HPDE6-E6E7 (cell line): ENCODE data around the gene ITGA2B.
"Not testable (repeated sequence)": the region's sequence is repeated elsewhere in the genome, so short reads cannot be mapped to it uniquely, and the experiment has no call there.

Experiments
- DNase-seq: peaks from one replicate; pipeline ENCODE4 v3.0.0; 2011; ENCODE audit warnings: missing footprints; ENCODE audit errors: extremely low spot score

ITGA2B gene

GRCh38 chr17:44390250-44390870, 911 bp upstream of the ITGA2B start:
- no peak for DNase-seq

GRCh38 chr17:44389723-44390202, 314 bp upstream of the ITGA2B start:
- no peak for DNase-seq

GRCh38 chr17:44387804-44388203, 1.6 kb downstream of the ITGA2B start:
- DNase-seq: no peak

- no peak for DNase-seq
Observed at GRCh38 chr17:44386182-44386525, 3.3 kb downstream of the ITGA2B start.

DNA sequence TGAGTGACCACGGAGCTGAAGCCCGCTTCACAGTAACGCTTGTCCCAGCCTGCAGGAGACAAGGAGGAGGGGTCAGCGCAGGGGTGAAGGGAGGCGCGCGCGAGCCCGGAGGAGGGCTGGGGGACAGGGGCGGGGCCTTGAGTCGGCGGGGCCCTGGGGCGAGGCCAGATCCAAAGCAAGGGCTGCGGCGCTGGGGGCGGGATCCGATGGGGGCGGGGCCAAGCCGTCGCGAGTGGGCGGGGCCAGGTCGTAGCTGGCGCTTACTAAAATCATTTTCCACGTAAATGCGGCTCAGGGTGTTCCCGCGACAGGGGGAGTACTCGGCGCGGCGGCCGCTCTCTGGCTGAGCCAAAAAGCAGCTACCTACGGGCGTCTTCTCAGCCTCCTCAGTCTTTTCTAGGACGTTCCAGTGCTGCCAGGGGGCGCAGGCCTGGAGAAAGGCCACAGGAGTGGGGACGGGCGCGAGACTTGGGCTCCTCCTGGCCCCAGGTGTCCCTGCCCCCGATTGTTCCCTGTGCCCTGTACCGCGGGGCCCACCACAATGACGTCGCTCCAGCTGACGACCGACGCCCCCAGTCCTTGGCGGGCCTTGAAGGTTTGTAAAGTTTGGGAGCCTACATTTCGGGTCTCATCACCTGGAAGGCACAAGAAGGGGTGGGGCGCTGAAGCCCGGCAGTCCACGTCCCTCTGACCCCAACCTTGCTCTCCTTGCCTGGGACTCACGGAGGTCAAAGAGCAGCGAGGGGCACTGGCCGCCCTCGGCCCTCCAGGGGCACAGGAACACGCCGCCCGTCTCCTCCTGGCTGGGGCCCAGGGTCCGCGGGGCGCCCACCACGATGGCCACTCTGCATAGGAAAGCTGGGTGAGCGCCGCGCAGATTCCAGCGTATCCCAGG, 3.9 kb downstream of the ITGA2B start:
- DNase-seq: peak; percentile 66

DNA sequence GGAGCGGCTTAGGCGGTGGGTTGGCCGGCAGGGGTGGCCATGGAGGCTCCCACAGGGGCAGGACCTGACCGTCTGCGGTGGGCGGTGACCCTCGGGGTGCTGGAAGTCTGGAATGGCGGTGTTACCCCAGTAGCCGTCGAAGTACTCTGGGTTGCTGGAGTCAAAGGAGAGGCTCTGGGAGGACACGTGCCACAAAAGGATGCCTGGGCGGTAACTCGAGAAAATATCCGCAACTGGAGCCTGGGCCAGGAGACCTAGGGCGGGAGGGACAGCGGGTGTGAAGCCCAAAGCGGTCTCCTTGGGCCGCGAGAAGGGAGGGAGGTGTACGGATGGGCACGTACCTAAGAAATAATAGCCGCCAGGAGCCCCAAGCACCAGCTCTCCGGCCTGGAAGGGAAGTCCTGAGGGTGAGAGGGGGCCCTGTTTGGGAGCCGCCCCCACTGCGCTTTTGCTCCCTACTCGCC, 4.6 kb downstream of the ITGA2B start:
- no peak for DNase-seq

DNA sequence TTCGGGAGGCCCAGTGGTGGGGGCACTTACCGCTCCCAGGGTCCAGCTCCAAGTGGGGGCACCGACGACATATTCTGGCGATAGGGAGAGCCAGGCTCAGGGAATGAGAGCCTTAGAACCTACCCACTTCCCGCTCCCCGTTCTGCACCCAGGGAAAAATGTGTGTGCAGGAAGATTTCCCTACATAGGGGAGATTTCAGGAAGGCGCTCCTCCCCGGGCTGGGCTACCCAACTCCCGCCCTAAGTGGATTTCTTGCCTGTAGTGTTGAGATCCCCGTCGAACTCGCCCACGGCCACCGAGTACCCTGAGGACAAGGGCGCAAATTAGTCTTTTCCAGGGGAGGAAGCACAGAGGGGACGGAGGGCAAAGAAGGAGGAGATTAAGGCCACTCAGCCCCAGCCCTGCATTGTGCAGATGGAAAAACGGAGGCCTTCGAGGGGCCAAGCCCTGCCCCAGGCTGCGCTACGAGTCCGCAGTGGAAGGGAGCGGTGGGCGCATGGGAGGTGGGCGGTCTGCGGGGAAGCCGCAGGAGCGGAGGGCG, 5.1 kb downstream of the ITGA2B start:
- DNase-seq: no peak

GRCh38 chr17:44383861-44384260, 5.6 kb downstream of the ITGA2B start:
- no peak for DNase-seq

DNA sequence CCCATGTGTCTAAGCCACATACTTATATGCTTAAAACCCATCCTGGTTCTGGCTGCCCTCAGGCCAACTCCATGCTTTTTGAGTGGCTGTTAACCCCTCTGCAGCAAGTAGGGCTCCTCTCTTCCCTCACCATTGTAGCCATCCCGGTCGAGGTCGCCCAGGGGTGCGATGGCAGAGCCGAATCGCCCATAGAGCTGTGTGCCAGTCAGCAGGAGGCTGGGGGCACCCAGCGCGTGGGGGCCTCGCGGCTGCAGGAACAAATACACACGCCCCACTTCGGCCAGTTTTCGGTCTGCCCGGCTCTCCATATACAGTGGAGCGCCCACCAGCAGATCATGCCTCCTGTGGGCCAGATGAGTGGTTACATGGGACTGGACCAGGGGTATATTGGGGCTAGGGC, 6.1 kb downstream of the ITGA2B start:
- DNase-seq: no peak

DNA sequence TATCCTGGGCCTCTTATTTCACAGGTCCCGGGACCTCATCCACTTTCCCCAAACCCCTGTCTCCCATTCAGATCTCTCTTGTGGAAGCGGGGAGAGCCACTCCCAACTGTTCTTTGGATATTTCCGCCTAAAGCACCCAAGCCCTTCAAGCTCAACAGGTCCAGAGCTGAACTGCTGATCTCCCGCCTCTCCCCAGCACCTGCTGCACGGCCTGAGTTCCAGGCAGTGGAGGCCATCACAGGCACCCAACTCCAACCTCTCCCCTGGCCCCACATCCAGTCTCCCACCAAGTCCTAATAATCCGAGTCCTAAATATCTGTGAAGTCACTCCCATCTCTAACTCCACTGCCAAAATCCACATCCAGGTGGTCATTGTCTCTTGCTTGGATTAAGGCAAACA, 6.5 kb downstream of the ITGA2B start:
- no peak for DNase-seq

GRCh38 chr17:44381810-44382305, 7.6 kb downstream of the ITGA2B start:
- no peak for DNase-seq

DNA sequence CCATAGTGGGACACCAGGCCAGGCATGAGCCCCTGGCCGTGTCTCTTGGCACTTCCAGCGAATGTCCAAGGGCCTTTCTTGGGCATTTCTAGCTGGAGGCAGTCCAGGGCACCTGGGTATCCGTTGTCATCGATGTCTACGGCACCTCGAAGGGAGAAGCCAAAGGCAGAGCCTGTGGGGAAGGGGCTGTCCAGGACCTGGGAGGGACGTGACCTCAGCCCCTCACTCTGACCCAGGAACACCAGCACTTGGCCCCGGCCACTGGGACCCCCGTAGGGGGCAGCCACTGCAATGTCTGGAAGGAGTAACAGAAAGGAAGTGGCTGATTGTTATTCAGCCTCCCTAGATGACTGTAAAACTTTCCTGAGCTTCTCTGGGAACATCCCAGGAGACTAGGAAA, 8.7 kb downstream of the ITGA2B start:
- DNase-seq: no peak

DNA sequence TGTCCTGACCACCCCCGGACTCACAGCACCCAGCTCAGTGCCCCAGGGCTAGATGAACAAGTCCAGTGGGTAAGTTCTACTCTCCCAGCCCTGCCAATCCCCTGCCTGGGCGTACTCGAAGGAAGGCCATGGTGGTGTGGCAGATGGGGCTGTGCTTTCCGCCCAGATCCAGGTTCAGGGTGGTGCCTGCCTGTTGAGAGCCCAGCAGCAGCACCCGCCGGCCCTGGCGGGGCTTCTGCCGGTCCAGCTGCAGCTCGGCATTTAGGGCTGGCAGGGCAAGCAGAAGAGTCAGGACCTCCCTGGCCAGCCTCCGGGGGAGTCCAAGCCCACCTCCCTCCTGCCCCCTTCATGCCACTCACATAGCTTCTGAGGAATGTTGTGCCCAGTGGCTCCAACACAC, 9.6 kb downstream of the ITGA2B start:
- no peak for DNase-seq

DNA sequence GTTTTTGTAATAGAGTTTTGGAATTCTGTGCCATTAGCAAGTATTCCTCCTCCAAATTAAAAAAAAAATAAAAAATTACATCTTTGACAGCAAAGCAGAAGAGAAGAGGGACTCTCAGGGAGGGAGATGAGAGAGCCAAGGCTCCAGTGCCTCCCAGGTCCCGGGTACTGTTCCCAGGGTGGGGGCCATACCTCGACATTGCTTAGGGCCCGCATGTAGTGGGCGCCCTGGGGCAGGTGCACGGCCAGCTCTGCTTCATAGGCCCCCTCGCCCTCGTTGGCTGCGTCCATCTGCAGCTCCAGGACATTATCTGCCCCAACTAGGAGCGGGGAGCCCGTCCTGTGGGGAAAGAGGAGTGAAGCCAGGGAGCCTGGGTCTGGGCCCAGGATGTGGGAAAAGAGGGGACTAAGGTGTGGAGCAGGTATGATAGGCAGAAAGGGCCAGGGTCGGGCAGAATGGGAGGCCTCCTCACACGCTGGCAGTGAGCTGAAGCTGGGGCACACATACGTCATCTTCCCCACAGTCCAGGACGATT, 11.2 kb downstream of the ITGA2B start:
- DNase-seq: no peak

DNA sequence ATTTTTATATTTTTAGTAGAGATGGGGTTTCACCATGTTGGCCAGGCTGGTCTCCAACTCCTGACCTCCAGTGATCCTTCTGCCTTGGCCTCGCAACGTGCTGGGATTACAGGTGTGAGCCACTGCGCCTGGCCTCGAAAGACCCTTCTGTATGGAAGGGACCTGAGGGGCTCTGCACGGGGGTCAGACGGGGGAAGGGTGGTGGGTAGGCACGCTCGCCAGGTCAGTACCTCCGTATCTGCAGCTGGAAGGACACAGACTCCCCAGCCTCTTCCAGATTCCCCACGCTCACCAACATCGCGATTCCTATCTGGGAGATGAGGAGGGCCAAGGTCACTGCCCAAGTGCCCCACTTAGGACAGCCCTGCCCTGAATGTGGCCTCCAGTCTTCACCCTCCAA, 12.7 kb downstream of the ITGA2B start:
- no peak for DNase-seq

DNA sequence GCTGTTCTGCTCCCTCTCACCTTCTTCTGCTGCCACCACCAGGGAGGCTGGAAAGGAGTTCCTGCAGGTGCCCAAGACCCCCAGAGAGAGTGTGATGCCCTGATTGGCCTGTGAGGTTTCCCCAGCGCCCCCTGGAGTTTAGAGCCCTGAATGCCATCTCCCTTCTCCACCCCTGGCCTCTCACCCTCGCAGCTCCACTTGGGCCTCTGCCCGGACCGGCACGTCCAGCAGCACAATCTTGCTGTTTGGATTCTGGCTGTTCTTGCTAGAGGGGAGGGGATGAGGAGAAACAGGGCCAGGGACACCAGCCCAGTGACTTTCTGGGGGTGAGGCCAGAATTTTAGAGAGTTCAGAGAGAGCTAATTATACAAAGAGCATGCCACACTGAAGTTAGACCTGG, 13.3 kb downstream of the ITGA2B start:
- DNase-seq: no peak

GRCh38 chr17:44375196-44376017, 14.0 kb downstream of the ITGA2B start:
- no peak for DNase-seq

DNA sequence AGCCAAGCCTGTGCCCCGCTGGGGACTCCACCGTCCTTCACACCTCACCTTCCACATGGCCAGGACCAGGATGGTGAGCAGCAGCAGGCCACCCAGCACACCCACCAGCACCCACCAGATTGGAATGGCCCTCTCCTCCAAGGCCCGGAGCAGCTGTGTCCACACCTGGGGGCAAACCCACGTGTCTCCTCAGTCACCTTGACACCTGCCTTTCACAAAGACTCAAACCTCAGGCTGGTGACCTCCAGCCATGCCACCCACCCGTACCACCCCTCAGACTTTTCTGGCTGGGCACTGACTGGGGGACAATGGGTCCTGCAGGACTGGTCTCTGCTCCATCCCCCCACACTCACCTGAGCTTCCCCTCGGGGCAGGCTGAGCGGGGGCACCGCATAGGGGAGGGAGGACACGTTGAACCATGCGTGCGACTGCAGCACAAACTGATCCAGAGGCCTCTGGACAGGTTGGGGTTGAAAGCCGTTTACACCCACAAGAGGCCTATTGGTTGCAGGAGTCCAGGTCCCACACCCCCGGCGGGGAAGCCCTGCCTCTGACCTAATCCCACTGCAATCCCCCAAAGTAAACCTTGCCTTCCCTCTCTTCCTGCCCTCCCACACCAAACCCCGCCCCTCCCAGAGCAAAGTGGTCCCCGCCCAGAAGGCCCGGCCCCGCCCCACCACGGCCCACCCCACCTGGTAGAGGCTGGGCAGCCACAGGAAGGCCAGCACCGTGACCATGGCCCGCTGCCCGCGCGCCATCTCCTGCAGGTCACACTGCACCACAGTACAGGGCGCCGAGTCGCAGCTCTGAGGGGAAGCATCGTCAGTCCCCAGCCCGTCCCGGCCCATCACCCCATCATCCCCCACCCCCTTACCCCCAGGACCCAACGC, 14.9 kb downstream of the ITGA2B start:
- DNase-seq: no peak

- no peak for DNase-seq
Observed at GRCh38 chr17:44372036-44372435, 17.4 kb downstream of the ITGA2B start.

DNA sequence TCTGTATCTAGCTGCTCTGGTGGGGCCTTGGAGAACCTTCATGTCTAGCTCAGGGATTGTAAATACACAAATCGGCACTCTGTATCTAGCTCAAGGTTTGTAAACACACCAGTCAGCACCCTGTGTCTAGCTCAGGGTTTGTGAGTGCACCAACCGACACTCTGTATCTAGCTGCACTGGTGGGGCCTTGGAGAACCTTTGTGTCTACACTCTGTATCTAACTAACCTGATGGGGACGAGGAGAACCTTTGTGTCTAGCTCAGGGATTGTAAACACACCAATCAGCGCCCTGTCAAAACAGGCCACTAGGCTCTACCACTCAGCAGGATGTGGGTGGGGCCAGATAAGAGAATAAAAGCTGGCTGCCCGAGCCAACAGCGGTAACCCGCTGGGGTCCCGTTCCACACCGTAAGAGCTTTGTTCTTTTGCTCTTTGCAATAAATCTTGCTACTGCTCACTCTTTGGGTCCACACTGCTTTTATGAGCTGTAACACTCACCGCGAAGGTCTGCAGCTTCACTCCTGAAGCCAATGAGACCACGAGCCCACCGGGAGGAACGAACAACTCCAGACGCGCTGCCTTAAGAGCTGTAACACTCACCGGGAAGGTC, 19.9 kb downstream of the ITGA2B start:
- DNase-seq: not testable (repeated sequence)
